H1 (cell line): ENCODE measurements around the gene INPP5B. TPM values are rescaled to one million over a fixed set of nuclear protein-coding genes. Genes with fewer than 3 reads are reported as not detected.

Experiments used
- CTCF ChIA-PET: fragments of 300-600 bp; sonication (Branson Sonifier 250); formaldehyde crosslinking; loops from one replicate; lab custom pipeline; 2021; ENCODE audit not compliant: partially characterized antibody; lab: Charles Lee
- POLR2A ChIA-PET: fragments of 300-600 bp; sonication (Branson Sonifier 250); formaldehyde crosslinking; loops from one replicate; lab custom pipeline; 2021; ENCODE audit warnings: inconsistent platforms; ENCODE audit not compliant: partially characterized antibody; lab: Charles Lee
- DNase-seq, 2 experiments: peaks; one replicate each; pipeline versions ENCODE4 v3.0.0 to v3.0.0-alpha.2; 2010 to 2022; ENCODE audit warnings: low spot score in 2 of 2, low read depth in 1 of 2, mixed read lengths in 1 of 2
- FAIRE-seq: peaks from 2 replicates; lab custom pipeline; 2011; peaks lifted over from hg19 to GRCh38; lab: Jason Lieb, UNC
- H2AFZ ChIP-seq: 2 replicates; pipeline ENCODE4 v1.8.1; 2012; ENCODE audit warnings: low read length, inconsistent platforms
- H2AK5ac ChIP-seq: 2 replicates; pipeline ENCODE4 v1.6.1; 2013; ENCODE audit warnings: low read depth, low read length
- H2BK120ac ChIP-seq: replicated peaks from 2 replicates; pipeline ENCODE3; 2013; ENCODE audit warnings: low read depth, low read length, inconsistent platforms
- H2BK12ac ChIP-seq: 2 replicates; pipeline ENCODE4 v1.6.1; 2013; ENCODE audit warnings: low read depth, low read length
- H2BK15ac ChIP-seq: 2 replicates; pipeline ENCODE4 v1.6.1; 2013; ENCODE audit warnings: low read length
- H2BK20ac ChIP-seq: 2 replicates; pipeline ENCODE4 v1.6.1; 2013; ENCODE audit warnings: low read length
- H2BK5ac ChIP-seq: 2 replicates; pipeline ENCODE4 v1.6.1; 2013; ENCODE audit warnings: low read depth, low read length
- H3K14ac ChIP-seq: 2 replicates; pipeline ENCODE4 v1.6.1; 2013; ENCODE audit warnings: inconsistent platforms; ENCODE audit not compliant: insufficient read length
- H3K18ac ChIP-seq: 2 replicates; pipeline ENCODE4 v1.6.1; 2013; ENCODE audit warnings: low read length; ENCODE audit errors: extremely low read depth
- H3K23ac ChIP-seq: 2 replicates; pipeline ENCODE4 v1.6.1; 2013; ENCODE audit warnings: inconsistent platforms; ENCODE audit not compliant: insufficient read length
- H3K23me2 ChIP-seq: 2 replicates; pipeline ENCODE4 v1.6.1; 2013; ENCODE audit warnings: low read depth, low read length
- H3K27ac ChIP-seq: 2 replicates; pipeline ENCODE4 v1.6.1; 2011; ENCODE audit warnings: low read depth, low read length, inconsistent platforms
- H3K27me3 ChIP-seq, 4 experiments: replicated peaks in 1 of 4; 1 replicate in 1 of 4; 2 replicates in 3 of 4; pipeline versions ENCODE4 v1.6.1 to v1.8.1; 2011 to 2013; ENCODE audit warnings: low read length in 3 of 4, mild to moderate bottlenecking in 3 of 4, inconsistent platforms in 2 of 4, mixed read lengths in 2 of 4, moderate library complexity in 1 of 4; ENCODE audit not compliant: control insufficient read depth in 3 of 4, insufficient read depth in 3 of 4; ENCODE audit errors: extremely low read depth in 1 of 4
- H3K36me3 ChIP-seq, 4 experiments: 2 replicates each; pipeline versions ENCODE4 v1.6.1 to v1.8.1; 2011 to 2013; ENCODE audit warnings: mild to moderate bottlenecking in 4 of 4, low read length in 3 of 4, moderate library complexity in 2 of 4, control low read depth in 1 of 4, inconsistent platforms in 1 of 4; ENCODE audit not compliant: insufficient read depth in 4 of 4, control insufficient read depth in 2 of 4
- H3K4ac ChIP-seq: replicated peaks from 2 replicates; pipeline ENCODE3; 2013; ENCODE audit warnings: low read length, low read depth, mixed read lengths, inconsistent platforms; ENCODE audit not compliant: insufficient read length
- H3K4me1 ChIP-seq, 4 experiments: replicated peaks in 1 of 4; 1 replicate in 1 of 4; 2 replicates in 3 of 4; pipeline versions ENCODE4 v1.6.1 to v1.8.1; 2011 to 2013; ENCODE audit warnings: low read length in 3 of 4, inconsistent platforms in 2 of 4, mixed read lengths in 1 of 4; ENCODE audit not compliant: insufficient read depth in 4 of 4, control insufficient read depth in 3 of 4
- H3K4me2 ChIP-seq, 2 experiments: 2 replicates each; pipeline versions ENCODE4 v1.6.1 to v1.8.1; 2011 to 2013; ENCODE audit warnings: low read depth in 2 of 2, low read length in 2 of 2, control low read depth in 1 of 2, inconsistent platforms in 1 of 2, mild to moderate bottlenecking in 1 of 2; ENCODE audit not compliant: insufficient read depth in 1 of 2
- H3K4me3 ChIP-seq, 4 experiments: fragments of 200-600, 300-600 bp in 1 of 4; sonication (generic), shearing (Covaris generic), sonication (Bioruptor Twin) in 1 of 4; 2 replicates each; pipeline versions ENCODE4 v1.5.1 to v1.8.1; 2011 to 2016; ENCODE audit warnings: low read length in 4 of 4, low read depth in 3 of 4, control low read depth in 2 of 4, inconsistent platforms in 2 of 4, mild to moderate bottlenecking in 2 of 4, mixed read lengths in 1 of 4, moderate library complexity in 1 of 4; ENCODE audit not compliant: insufficient read depth in 2 of 4; ENCODE audit errors: extremely low read depth in 1 of 4
- H3K56ac ChIP-seq: replicated peaks from 2 replicates; pipeline ENCODE3; 2013; ENCODE audit warnings: low read depth, mild to moderate bottlenecking, mixed read lengths, low read length, inconsistent platforms; ENCODE audit not compliant: insufficient read length
- H3K79me1 ChIP-seq: 2 replicates; pipeline ENCODE4 v1.6.1; 2013; ENCODE audit warnings: low read depth, low read length, control low read depth
- H3K79me2 ChIP-seq, 2 experiments: 2 replicates each; pipeline versions ENCODE4 v1.6.1 to v1.8.1; 2012 to 2013; ENCODE audit warnings: low read length in 2 of 2, mild to moderate bottlenecking in 2 of 2, inconsistent platforms in 1 of 2; ENCODE audit not compliant: insufficient read depth in 2 of 2, control insufficient read depth in 1 of 2
- H3K9ac ChIP-seq, 4 experiments: replicated peaks in 1 of 4; 1 replicate in 1 of 4; 2 replicates in 3 of 4; pipeline versions ENCODE4 v1.6.1 to v1.8.1; 2011 to 2013; ENCODE audit warnings: low read depth in 3 of 4, low read length in 3 of 4, control low read depth in 2 of 4, mild to moderate bottlenecking in 2 of 4, moderate library complexity in 2 of 4, inconsistent platforms in 1 of 4; ENCODE audit errors: extremely low read depth in 1 of 4
- H3K9me3 ChIP-seq, 2 experiments: 2 replicates each; pipeline versions ENCODE4 v1.6.1 to v1.8.1; 2012 to 2013; ENCODE audit warnings: mild to moderate bottlenecking in 2 of 2, moderate library complexity in 2 of 2, control low read depth in 1 of 2, inconsistent platforms in 1 of 2, low read depth in 1 of 2, low read length in 1 of 2, mixed read lengths in 1 of 2; ENCODE audit not compliant: insufficient read depth in 2 of 2
- H4K20me1 ChIP-seq, 2 experiments: replicated peaks in 1 of 2; 2 replicates each; pipeline versions ENCODE3 to v1.8.1; 2011 to 2013; ENCODE audit warnings: inconsistent platforms in 2 of 2, low read length in 2 of 2, mild to moderate bottlenecking in 1 of 2; ENCODE audit not compliant: insufficient read depth in 2 of 2, control insufficient read depth in 1 of 2
- H4K5ac ChIP-seq: 2 replicates; pipeline ENCODE4 v1.6.1; 2013; ENCODE audit warnings: low read length, low read depth, mixed read lengths, inconsistent platforms; ENCODE audit not compliant: insufficient read length
- H4K8ac ChIP-seq: 2 replicates; pipeline ENCODE4 v1.8.0; 2013; ENCODE audit warnings: mild to moderate bottlenecking, moderate library complexity, low read length, inconsistent platforms; ENCODE audit not compliant: insufficient read depth; ENCODE audit errors: extremely low read depth
- H4K91ac ChIP-seq: replicated peaks from 2 replicates; pipeline ENCODE3; 2013; ENCODE audit warnings: low read length, mixed read lengths, inconsistent platforms; ENCODE audit not compliant: insufficient read length
- BCL11A ChIP-seq, 2 experiments: IDR thresholded peaks; one replicate each; pipeline ENCODE4 v1.6.1; 2011; ENCODE audit warnings: low read depth in 2 of 2, low read length in 2 of 2, mild to moderate bottlenecking in 2 of 2
- WGBS, 2 experiments: shearing (Covaris generic) in 1 of 2; methylation state at CpG; one replicate each; pipeline versions ENCODE4 v1.1.6 to v1.1.7; 2013 to 2015; ENCODE audit warnings: low lambda C conversion rate in 2 of 2, mixed read lengths in 2 of 2, inconsistent platforms in 1 of 2, low coverage in 1 of 2, missing lambda C conversion rate in 1 of 2; ENCODE audit not compliant: insufficient replicate concordance in 2 of 2, insufficient coverage in 1 of 2, insufficient read length in 1 of 2; ENCODE audit errors: extremely low coverage in 1 of 2, missing lambda C conversion rate in 1 of 2; 5-methylcytosine and 5-hydroxymethylcytosine counted together
- polyA plus RNA-seq, 7 experiments: library from polyadenylated mRNA; depleted of rRNA in 3 of 7; stranded (reverse) in 5 of 7; unstranded in 2 of 7; fragments of >200 nt in 5 of 7; fragments of 200-250 nt in 2 of 7; gene quantifications; 1 replicate in 5 of 7; 2 replicates in 1 of 7; 4 replicates in 1 of 7; pipeline versions ENCODE4 v1.2.1 to v1.2.3, GENCODE V29; 2011 to 2013; ENCODE audit warnings: missing spikeins in 2 of 7, mixed read lengths in 2 of 7
- total RNA-seq: library from RNA; stranded (reverse); fragmentation: NEBNext Ultra II Directional; extraction: Animal tissue kit (Norgen Biotek cat#: 25700); gene quantifications from 2 replicates; pipeline ENCODE4 v1.2.1, GENCODE V29; 2021

The INPP5B gene
- total and polyA plus RNA-seq, 2 of the 8 experiments (the other 6 are each of a cell fraction or from before 2014, with no cell fraction given): 14.0 to 23.7 TPM

DNA sequence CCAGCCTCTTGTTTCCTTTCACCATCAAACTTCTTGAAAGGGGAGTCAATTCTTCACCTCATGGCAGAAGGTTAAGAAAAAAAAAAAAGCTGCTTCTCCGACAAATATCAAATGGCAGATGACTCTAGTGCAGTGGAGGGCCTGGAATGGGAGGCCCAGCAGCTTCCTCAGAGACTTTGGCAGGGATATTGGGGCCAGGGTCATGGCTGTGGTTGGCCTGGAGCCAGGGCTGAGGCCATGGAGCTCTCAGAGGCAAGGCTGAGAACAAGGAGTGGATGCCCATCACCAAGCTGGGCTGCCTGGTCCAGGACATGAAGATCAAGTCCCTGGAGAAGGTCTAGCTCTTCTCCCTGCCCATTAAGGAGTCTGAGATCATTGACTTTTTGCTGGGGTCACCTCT lies 106.1 kb downstream of the INPP5B start:
- Histone ChIP-seq H3K23ac (no peak overlapping the region), H4K5ac (no peak overlapping the region), H3K23me2 (no peaks in the 10 kb centered on the region), H3K27me3 (no peaks in the 10 kb centered on the region), H3K56ac (no peak overlapping the region), H3K9me3 (no peaks in the 10 kb centered on the region), H3K4ac (no peak overlapping the region), H2AK5ac (no peak overlapping the region), H4K91ac (no peak overlapping the region), H3K79me1 (no peaks in the 10 kb centered on the region), H2BK12ac (no peak overlapping the region), H3K4me3 (no peak overlapping the region), H3K4me2 (no peak overlapping the region), H2BK15ac (no peak overlapping the region), H3K9ac (no peak overlapping the region), H3K18ac (no peak overlapping the region), H3K79me2 (no peaks in the 10 kb centered on the region; a peak in 2 of 4 replicates), H2BK120ac (no peak overlapping the region), H4K20me1 (peaks cover 4 to 8% of the 10 kb centered on the region in 2 experiments), H3K4me1 (no peaks in the 10 kb centered on the region), H2AFZ (no peak overlapping the region), H2BK5ac (no peak overlapping the region), H2BK20ac (no peak overlapping the region), H3K36me3 (peaks cover 5 to 25% (median 14%) of the 10 kb centered on the region in 4 experiments; a peak in 6 of 8 replicates), H3K27ac (no peak overlapping the region), H4K8ac (no peak overlapping the region)
- POLR2A ChIA-PET: interaction anchor here (1.0 to 1.6 kb wide), 3 partner anchors 10 to 35 kb away, joined by 3 to 4 read pairs (median 3); partner anchors contain the start of gene MTF1
- WGBS, 2 experiments: 100% methylated on average over 1 of the region's 1 CpG; no CpG with 5 or more reads in 1 of the 2 experiments
- DNase-seq: no peak
- no peak for FAIRE-seq
- CTCF ChIA-PET: interaction anchor here (0.8 to 1.2 kb wide), 2 partner anchors 11 to 29 kb away, joined by 3 to 5 read pairs; no protein-coding TSS in a partner anchor
- no peak for TF ChIP-seq BCL11A (IDR thresholded peaks at IDR 0.05; ENCODE audit: low read depth in 2 of 2, low read length in 2 of 2)
- TF ChIP-seq, all 59 proteins: peak for 0
- H3K14ac ChIP-seq: no peak overlapping the region
